ENCODE results near the gene CHCHD4.

Gene CHCHD4

DNA sequence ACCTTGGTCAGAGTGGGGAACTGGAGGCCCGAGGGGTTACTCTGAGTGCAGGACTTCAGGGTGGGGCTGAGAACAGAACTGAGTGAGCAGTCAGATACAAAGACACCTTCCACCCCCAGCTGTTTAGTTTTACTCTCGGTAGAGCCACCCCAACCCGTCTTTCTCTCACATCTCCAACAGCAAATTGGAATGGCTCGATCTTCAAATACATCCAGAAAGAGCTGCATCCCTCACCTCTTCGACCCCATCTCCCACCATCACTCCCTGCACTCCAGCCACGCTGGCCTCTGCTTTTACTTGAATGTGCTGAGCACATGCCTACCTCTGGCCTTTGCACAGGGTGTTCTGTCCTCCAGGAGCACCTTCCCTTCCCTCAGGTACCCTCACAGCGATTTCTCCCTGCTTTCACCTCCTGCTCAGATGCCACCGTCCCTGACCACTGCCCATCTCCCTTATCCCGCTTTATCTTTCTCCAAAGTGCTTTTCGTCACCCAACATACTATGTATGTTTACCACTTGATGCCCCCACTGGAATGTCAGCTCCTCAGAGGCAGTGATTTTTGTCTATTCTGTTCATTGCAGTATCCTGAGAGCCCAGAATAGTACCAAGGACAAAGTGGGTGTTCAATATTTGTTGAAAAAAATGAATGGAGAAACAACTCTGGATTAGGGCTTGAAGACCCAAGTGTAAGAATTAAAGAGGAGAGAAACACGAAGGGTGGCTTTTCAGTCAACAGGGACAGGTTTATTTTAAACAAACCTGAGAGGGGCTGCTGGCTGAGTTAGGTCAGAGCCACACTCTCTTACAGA, 4.4 kb downstream of the CHCHD4 start:
- Histone ChIP-seq H3K9me3 (ENCODE audit: severe bottlenecking) (no peaks in the 10 kb centered on the region), H3K36me3 (peaks cover 14% of the 10 kb centered on the region), H3K27me3 (ENCODE audit: insufficient read depth, low read depth, severe bottlenecking) (no peaks in the 10 kb centered on the region), H3K4me3 (ENCODE audit: low read depth, low read length) (no peak overlapping the region), H3K27ac (no peak overlapping the region)
- no peak for DNase-seq
- TF ChIP-seq, protein P1, sequence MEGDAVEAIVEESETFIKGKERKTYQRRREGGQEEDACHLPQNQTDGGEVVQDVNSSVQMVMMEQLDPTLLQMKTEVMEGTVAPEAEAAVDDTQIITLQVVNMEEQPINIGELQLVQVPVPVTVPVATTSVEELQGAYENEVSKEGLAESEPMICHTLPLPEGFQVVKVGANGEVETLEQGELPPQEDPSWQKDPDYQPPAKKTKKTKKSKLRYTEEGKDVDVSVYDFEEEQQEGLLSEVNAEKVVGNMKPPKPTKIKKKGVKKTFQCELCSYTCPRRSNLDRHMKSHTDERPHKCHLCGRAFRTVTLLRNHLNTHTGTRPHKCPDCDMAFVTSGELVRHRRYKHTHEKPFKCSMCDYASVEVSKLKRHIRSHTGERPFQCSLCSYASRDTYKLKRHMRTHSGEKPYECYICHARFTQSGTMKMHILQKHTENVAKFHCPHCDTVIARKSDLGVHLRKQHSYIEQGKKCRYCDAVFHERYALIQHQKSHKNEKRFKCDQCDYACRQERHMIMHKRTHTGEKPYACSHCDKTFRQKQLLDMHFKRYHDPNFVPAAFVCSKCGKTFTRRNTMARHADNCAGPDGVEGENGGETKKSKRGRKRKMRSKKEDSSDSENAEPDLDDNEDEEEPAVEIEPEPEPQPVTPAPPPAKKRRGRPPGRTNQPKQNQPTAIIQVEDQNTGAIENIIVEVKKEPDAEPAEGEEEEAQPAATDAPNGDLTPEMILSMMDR (IDR thresholded peaks at IDR 0.05; ENCODE audit: low read depth, low read length), result no peak

DNA sequence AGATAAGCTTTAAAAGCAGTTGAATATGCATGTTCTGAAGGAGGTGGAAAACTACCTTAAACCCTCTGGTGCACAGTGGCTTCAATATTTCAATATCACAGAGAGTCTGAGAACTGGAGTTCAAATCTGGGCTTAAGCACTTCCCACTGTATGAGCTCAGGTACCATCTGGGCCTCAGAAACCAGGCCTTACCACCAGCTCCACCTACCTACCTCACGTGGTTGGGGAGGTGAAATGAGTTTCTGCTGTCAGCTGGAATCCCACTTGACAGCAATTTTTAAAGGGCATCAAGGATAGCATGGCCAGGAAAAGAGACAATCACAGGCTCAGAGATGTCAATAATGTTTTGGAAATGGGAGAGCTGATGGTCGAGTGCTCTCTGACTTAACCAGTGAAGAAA, 5.0 kb downstream of the CHCHD4 start:
- Histone ChIP-seq H3K4me3 (ENCODE audit: low read depth, low read length) (no peak overlapping the region), H3K27ac (no peak overlapping the region), H3K36me3 (peaks cover 20% of the 10 kb centered on the region), H3K9me3 (ENCODE audit: severe bottlenecking) (no peaks in the 10 kb centered on the region), H3K27me3 (ENCODE audit: insufficient read depth, low read depth, severe bottlenecking) (no peaks in the 10 kb centered on the region)
- TF ChIP-seq, protein P1 (IDR thresholded peaks at IDR 0.05; ENCODE audit: low read depth, low read length), result no peak
- no peak for DNase-seq

GRCh38 chr3:14118400-14119381, 6.0 kb downstream of the CHCHD4 start:
- Histone ChIP-seq H3K27ac (no peak overlapping the region), H3K36me3 (peaks cover 25% of the 10 kb centered on the region), H3K27me3 (ENCODE audit: insufficient read depth, low read depth, severe bottlenecking) (no peaks in the 10 kb centered on the region), H3K4me3 (ENCODE audit: low read depth, low read length) (no peak overlapping the region), H3K9me3 (ENCODE audit: severe bottlenecking) (no peaks in the 10 kb centered on the region)
- DNase-seq, result no peak
- TF ChIP-seq, protein P1 (IDR thresholded peaks at IDR 0.05; ENCODE audit: low read depth, low read length), result no peak

DNA sequence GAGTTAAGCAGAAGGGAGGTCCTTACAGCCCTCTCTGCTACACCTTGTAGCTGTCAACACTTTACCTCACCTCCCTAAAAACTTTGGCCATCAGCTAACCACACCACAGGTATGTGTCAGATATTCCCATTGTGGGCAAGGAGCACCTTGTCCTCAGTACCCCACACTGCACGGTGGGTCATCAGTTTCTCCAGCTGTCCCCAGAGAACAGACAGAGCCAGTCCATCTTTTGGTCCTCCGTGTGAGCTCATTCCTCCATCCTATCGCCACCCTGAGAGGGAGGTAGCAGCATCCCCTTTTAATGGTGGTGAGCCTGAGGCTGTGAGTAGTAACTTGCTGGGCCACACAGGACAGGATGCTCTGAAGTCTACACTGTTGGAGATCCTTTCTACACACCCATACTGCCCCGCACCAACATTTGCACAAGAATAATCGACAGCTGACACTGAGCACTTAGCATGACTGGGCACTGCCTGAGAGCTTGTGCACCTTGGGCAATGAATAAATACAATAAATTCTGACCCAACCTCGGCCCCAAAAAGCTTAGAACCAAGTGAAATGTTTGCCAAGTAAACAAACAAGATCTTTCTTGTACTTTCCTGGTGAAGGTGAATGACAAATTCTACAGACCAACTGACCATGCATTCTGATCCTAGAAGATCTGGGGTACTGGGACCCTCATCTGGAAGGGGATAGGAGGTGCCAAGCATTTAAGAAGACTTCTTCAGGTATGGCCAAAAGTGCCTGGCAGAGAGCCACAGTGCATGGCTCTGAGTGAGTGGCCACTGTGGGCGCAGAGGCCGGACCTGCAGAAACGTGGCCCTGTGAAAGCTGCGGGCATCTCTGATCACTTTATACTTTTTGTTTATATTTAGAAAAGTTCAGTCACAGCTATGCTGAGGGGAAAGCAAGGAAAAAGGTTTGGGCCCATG, 6.9 kb downstream of the CHCHD4 start:
- TF ChIP-seq, protein P1 (IDR thresholded peaks at IDR 0.05; ENCODE audit: low read depth, low read length), result no peak
- H3K36me3 ChIP-seq, result peaks cover 27% of the 10 kb centered on the region

DNA sequence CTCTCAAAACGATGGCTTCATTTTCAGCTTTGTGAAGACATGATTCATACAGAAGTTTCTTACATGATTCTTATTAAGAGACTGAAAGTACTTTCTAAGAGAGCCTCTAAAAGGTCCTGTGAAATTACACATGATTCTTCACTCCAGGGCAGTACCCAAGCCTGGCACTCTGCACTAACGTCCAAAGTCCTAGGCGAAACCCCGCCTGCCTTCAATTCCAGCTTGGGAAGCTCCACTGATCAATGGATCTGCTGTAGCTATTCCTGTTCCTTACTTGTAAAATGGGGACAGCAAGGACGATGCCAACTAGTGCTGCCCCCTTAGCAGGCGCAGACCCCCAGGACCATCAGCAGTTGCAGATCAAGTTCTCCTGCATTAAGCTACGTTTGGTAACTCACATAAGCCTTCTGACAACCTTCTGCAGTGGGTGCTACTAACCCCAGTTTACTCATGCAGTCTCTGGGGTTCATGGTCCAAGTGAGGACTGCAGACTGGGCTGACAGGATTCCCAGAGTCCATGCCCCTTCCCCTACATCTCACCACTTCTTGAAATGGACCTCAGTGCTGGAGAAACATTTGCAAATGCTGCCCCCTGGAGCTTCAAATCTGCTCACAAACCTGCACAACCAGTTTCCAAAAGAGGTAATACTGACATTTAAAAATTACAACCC, 10.6 kb downstream of the CHCHD4 start:
- no peak overlapping the region for H3K27ac ChIP-seq
- TF ChIP-seq, protein P1 (IDR thresholded peaks at IDR 0.05; ENCODE audit: low read depth, low read length), result peak; percentile 40; the same call in 1 of the 2 replicates
- DNase-seq, result peak; percentile 41
- no peak overlapping the region for H3K4me3 ChIP-seq (ENCODE audit: low read depth, low read length)
- peaks cover 21% of the 10 kb centered on the region for H3K36me3 ChIP-seq
- no peaks in the 10 kb centered on the region for H3K27me3 ChIP-seq (ENCODE audit: insufficient read depth, low read depth, severe bottlenecking)
- H3K9me3 ChIP-seq (ENCODE audit: severe bottlenecking), result no peaks in the 10 kb centered on the region

More for the DNA sequence above, 6.9 kb downstream of the CHCHD4 start:
- Histone ChIP-seq H3K27ac (no peak overlapping the region), H3K27me3 (ENCODE audit: insufficient read depth, low read depth, severe bottlenecking) (no peaks in the 10 kb centered on the region), H3K4me3 (ENCODE audit: low read depth, low read length) (no peak overlapping the region), H3K9me3 (ENCODE audit: severe bottlenecking) (no peaks in the 10 kb centered on the region)
- DNase-seq, result no peak
